Measurements from ENCODE around the gene ZNF90. TPM values are rescaled to one million over a fixed set of nuclear protein-coding genes. Genes with fewer than 3 reads are reported as not detected.
"Not testable (repeated sequence)": the region's sequence is repeated elsewhere in the genome, so short reads cannot be mapped to it uniquely, and the experiment has no call there.

Gene ZNF90
- total and polyA plus RNA-seq, 2 experiments from 2014 or later: 102 to 122 TPM

GRCh38 chr19:20044663-20045062, 33.1 kb upstream of the ZNF90 start:
- ATAC-seq (no peak), DNase-seq (ENCODE audit: low spot score) (no peak)
- TF ChIP-seq EZH2phosphoT487 (IDR thresholded peaks at IDR 0.05; ENCODE audit: unreplicated experiment): no peak
- TF ChIP-seq CREB1 (CRISPR knock-in tag; IDR thresholded peaks at IDR 0.05; ENCODE audit: low read depth): no peak
- TF ChIP-seq JUNB (IDR thresholded peaks at IDR 0.05; ENCODE audit: unreplicated experiment): no peak
- TF ChIP-seq EZH2 (IDR thresholded peaks at IDR 0.05; ENCODE audit: low read depth, unreplicated experiment): no peak
- no peak for TF ChIP-seq REST (IDR thresholded peaks at IDR 0.05; ENCODE audit: unreplicated experiment)
- no peak for TF ChIP-seq ZNF462 (CRISPR knock-in tag; IDR thresholded peaks at IDR 0.05)
- TF ChIP-seq NANOG (IDR thresholded peaks at IDR 0.05; ENCODE audit: borderline replicate concordance): no peak
- TF ChIP-seq ETS1 (IDR thresholded peaks at IDR 0.05): no peak
- no peak for TF ChIP-seq ZNF114 (CRISPR knock-in tag; IDR thresholded peaks at IDR 0.05)
- no peak for TF ChIP-seq CTCF (conservative IDR thresholded peaks at IDR 0.05; ENCODE audit: low read depth in 2 of 2)
- TF ChIP-seq POLR2AphosphoS5 (IDR thresholded peaks at IDR 0.05; ENCODE audit: low read depth): no peak
- Histone ChIP-seq H3K4me2 (no peak overlapping the region), H4K20me1 (replicated peaks; ENCODE audit: insufficient read depth) (no peaks in the 10 kb centered on the region), H3K79me2 (replicated peaks; ENCODE audit: insufficient read depth) (no peaks in the 10 kb centered on the region), H3K4me1 (ENCODE audit: insufficient read depth) (peaks cover 10% of the 10 kb centered on the region; the same call in 1 of the 2 replicates), H3K27ac (ENCODE audit: low read depth) (no peak overlapping the region), H3K9me2 (ENCODE audit: insufficient read depth) (no peaks in the 10 kb centered on the region), H3K4me3 (no peak overlapping the region), H3F3A (replicated peaks; ENCODE audit: low read depth) (no peaks in the 10 kb centered on the region), H2AFZ (no peak overlapping the region), H3K27me3 (ENCODE audit: insufficient read depth) (no peaks in the 10 kb centered on the region), H3K36me3 (ENCODE audit: insufficient read depth) (no peaks in the 10 kb centered on the region)
- Mint-ChIP-seq H3K27me3 (ENCODE audit: insufficient read depth, low read depth, poor library complexity) (no peaks in the 10 kb centered on the region), H3K27ac (no peak overlapping the region), H3K4me3 (no peak overlapping the region), H3K9me3 (peaks cover 2% of the 10 kb centered on the region; the same call in 2 of the 3 replicates), H3K4me1 (peaks cover 3% of the 10 kb centered on the region), H3K36me3 (ENCODE audit: low read depth) (no peaks in the 10 kb centered on the region)

- H3K9me2 ChIP-seq (ENCODE audit: insufficient read depth); H3K27me3 ChIP-seq (ENCODE audit: insufficient read depth); H3K4me3 Mint-ChIP-seq; H3K27me3 Mint-ChIP-seq (ENCODE audit: insufficient read depth, low read depth, poor library complexity); H3K4me1 Mint-ChIP-seq; H4K20me1 ChIP-seq (replicated peaks; ENCODE audit: insufficient read depth); H3K36me3 ChIP-seq (ENCODE audit: insufficient read depth); H3K4me3 ChIP-seq; H3F3A ChIP-seq (replicated peaks; ENCODE audit: low read depth); H3K79me2 ChIP-seq (replicated peaks; ENCODE audit: insufficient read depth); H3K4me1 ChIP-seq (ENCODE audit: insufficient read depth); H3K36me3 Mint-ChIP-seq (ENCODE audit: low read depth); H3K9me3 Mint-ChIP-seq; H3K27ac Mint-ChIP-seq; H2AFZ ChIP-seq; ATAC-seq: not testable (repeated sequence)
- Histone ChIP-seq H3K27ac (ENCODE audit: low read depth) (peak overlapping the region; percentile 4; the same call in 1 of the 2 replicates), H3K4me2 (0 out of 2 replicates have a peak overlapping the region, but pooled peaks have one; percentile 4)
- peak; percentile 25 for DNase-seq (ENCODE audit: low spot score)
Observed at GRCh38 chr19:20045742-20046141, 32.1 kb upstream of the ZNF90 start.

Measured in GM23338 (cell line).